ENCODE measurements around the gene DAAM2. TPM values are rescaled to one million over a fixed set of nuclear protein-coding genes. Genes with fewer than 3 reads are reported as not detected.

Gene DAAM2
- total RNA-seq, 1 experiment from 2014 or later = 1.3 TPM

- DNase-seq (ENCODE audit: low read depth) = peak; percentile 15
These were observed 94.7 kb downstream of the DAAM2 start for GRCh38 chr6:39886871-39887270.

- DNase-seq (ENCODE audit: low read depth) = peak; percentile 91
These were observed 95.7 kb downstream of the DAAM2 start for GRCh38 chr6:39887692-39888450.

GRCh38 chr6:39889229-39889628, 97.1 kb downstream of the DAAM2 start:
- DNase-seq (ENCODE audit: low read depth) = no peak

- no peak for DNase-seq (ENCODE audit: low read depth)
These were observed 99.2 kb downstream of the DAAM2 start for GRCh38 chr6:39891353-39891752.

- DNase-seq (ENCODE audit: low read depth) = no peak
These were observed 99.8 kb downstream of the DAAM2 start for GRCh38 chr6:39891976-39892375.

GRCh38 chr6:39892490-39893129, 100.4 kb downstream of the DAAM2 start:
- peak; percentile 57 for DNase-seq (ENCODE audit: low read depth)

GRCh38 chr6:39893286-39893685, 101.1 kb downstream of the DAAM2 start:
- DNase-seq (ENCODE audit: low read depth) = no peak

- no peak for DNase-seq (ENCODE audit: low read depth)
These were observed 104.5 kb downstream of the DAAM2 start for GRCh38 chr6:39896701-39897100.

GRCh38 chr6:39897698-39898097, 105.5 kb downstream of the DAAM2 start:
- no peak for DNase-seq (ENCODE audit: low read depth)

- no peak for DNase-seq (ENCODE audit: low read depth)
These were observed 106.4 kb downstream of the DAAM2 start for GRCh38 chr6:39898625-39899024.

- peak; percentile 49 for DNase-seq (ENCODE audit: low read depth)
These were observed 107.5 kb downstream of the DAAM2 start for GRCh38 chr6:39899554-39900295.

GRCh38 chr6:39901116-39901655, 109.0 kb downstream of the DAAM2 start:
- no peak for DNase-seq (ENCODE audit: low read depth)

- no peak for DNase-seq (ENCODE audit: low read depth)
These were observed 109.5 kb downstream of the DAAM2 start for GRCh38 chr6:39901670-39902069.

- DNase-seq (ENCODE audit: low read depth) = no peak
These were observed 110.0 kb downstream of the DAAM2 start for GRCh38 chr6:39902136-39902535.

- no peak for DNase-seq (ENCODE audit: low read depth)
These were observed 110.8 kb downstream of the DAAM2 start for GRCh38 chr6:39902786-39903465.

GRCh38 chr6:39903656-39904055, 111.5 kb downstream of the DAAM2 start:
- DNase-seq (ENCODE audit: low read depth) = no peak

- no peak for DNase-seq (ENCODE audit: low read depth)
These were observed 112.9 kb downstream of the DAAM2 start for GRCh38 chr6:39904946-39905639.

GRCh38 chr6:39905640-39905975, 113.4 kb downstream of the DAAM2 start:
- no peak for DNase-seq (ENCODE audit: low read depth)

- no peak for DNase-seq (ENCODE audit: low read depth)
These were observed 114.2 kb downstream of the DAAM2 start for GRCh38 chr6:39906318-39906761.

- DNase-seq (ENCODE audit: low read depth) = no peak
These were observed 115.8 kb downstream of the DAAM2 start for GRCh38 chr6:39907871-39908575.

All from M059J (cell line).